ENCODE data around the gene ELF5.

GRCh38 chr11:34546511-34547209, 33.1 kb upstream of the ELF5 start:
- TF ChIP-seq, protein P1, sequence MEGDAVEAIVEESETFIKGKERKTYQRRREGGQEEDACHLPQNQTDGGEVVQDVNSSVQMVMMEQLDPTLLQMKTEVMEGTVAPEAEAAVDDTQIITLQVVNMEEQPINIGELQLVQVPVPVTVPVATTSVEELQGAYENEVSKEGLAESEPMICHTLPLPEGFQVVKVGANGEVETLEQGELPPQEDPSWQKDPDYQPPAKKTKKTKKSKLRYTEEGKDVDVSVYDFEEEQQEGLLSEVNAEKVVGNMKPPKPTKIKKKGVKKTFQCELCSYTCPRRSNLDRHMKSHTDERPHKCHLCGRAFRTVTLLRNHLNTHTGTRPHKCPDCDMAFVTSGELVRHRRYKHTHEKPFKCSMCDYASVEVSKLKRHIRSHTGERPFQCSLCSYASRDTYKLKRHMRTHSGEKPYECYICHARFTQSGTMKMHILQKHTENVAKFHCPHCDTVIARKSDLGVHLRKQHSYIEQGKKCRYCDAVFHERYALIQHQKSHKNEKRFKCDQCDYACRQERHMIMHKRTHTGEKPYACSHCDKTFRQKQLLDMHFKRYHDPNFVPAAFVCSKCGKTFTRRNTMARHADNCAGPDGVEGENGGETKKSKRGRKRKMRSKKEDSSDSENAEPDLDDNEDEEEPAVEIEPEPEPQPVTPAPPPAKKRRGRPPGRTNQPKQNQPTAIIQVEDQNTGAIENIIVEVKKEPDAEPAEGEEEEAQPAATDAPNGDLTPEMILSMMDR (tag by site-specific recombination; IDR thresholded peaks at IDR 0.05) = no peak
- no peak for TF ChIP-seq ZNF211 (tag by site-specific recombination; IDR thresholded peaks at IDR 0.05; ENCODE audit: low read depth)
- TF ChIP-seq RBAK (tag by site-specific recombination; IDR thresholded peaks at IDR 0.05) = no peak
- TF ChIP-seq ZNF302 (tag by site-specific recombination; IDR thresholded peaks at IDR 0.05; ENCODE audit: low read depth) = no peak
- TF ChIP-seq ZNF76 (tag by site-specific recombination; IDR thresholded peaks at IDR 0.05; ENCODE audit: borderline replicate concordance, low read depth) = no peak
- TF ChIP-seq ZNF549 (tag by site-specific recombination; IDR thresholded peaks at IDR 0.05) = no peak
- no peak for TF ChIP-seq ZNF362 (tag by site-specific recombination; IDR thresholded peaks at IDR 0.05)
